Measurements from ENCODE around the gene LAMA3.

Gene LAMA3

GRCh38 chr18:23689031-23689615 is at the start of gene LAMA3:
Gene LAMA3 (plus strand): TSS chr18:23689453. CDS start chr18:23689684, 231 bp downstream.
- Histone ChIP-seq H3K36me3 (ENCODE audit: control insufficient read depth, insufficient read depth, low read length) (no peaks in the 10 kb centered on the region), H3K4me3 (ENCODE audit: low read depth, low read length) (peak within 1 kb of the TSS; percentile 65), H3K27ac (ENCODE audit: low read depth, low read length) (no peak within 1 kb of the TSS), H3K9me3 (ENCODE audit: control insufficient read depth, insufficient read depth, low read length) (no peaks in the 10 kb centered on the region), H3K4me1 (ENCODE audit: control insufficient read depth, insufficient read depth, low read length) (peaks cover 9% of the 10 kb centered on the region), H3K27me3 (ENCODE audit: control insufficient read depth, insufficient read depth, low read length) (peaks cover 34% of the 10 kb centered on the region), H3K9ac (ENCODE audit: low read depth, low read length) (no peak within 1 kb of the TSS)

GRCh38 chr18:23640052-23640451 is 49.2 kb upstream of the LAMA3 start:
- H3K4me3 ChIP-seq (ENCODE audit: low read depth, low read length), result no peak overlapping the region
- H3K27me3 ChIP-seq (ENCODE audit: control insufficient read depth, insufficient read depth, low read length), result no peaks in the 10 kb centered on the region
- H3K36me3 ChIP-seq (ENCODE audit: control insufficient read depth, insufficient read depth, low read length), result no peaks in the 10 kb centered on the region
- no peaks in the 10 kb centered on the region for H3K4me1 ChIP-seq (ENCODE audit: control insufficient read depth, insufficient read depth, low read length)
- H3K27ac ChIP-seq (ENCODE audit: low read depth, low read length), result no peak overlapping the region
- no peaks in the 10 kb centered on the region for H3K9me3 ChIP-seq (ENCODE audit: control insufficient read depth, insufficient read depth, low read length)
- H3K9ac ChIP-seq (ENCODE audit: low read depth, low read length), result no peak overlapping the region

- H3K27me3 ChIP-seq (ENCODE audit: control insufficient read depth, insufficient read depth, low read length), result no peaks in the 10 kb centered on the region
- no peak overlapping the region for H3K9ac ChIP-seq (ENCODE audit: low read depth, low read length)
- no peaks in the 10 kb centered on the region for H3K4me1 ChIP-seq (ENCODE audit: control insufficient read depth, insufficient read depth, low read length)
- H3K27ac ChIP-seq (ENCODE audit: low read depth, low read length), result no peak overlapping the region
- no peak overlapping the region for H3K4me3 ChIP-seq (ENCODE audit: low read depth, low read length)
- H3K36me3 ChIP-seq (ENCODE audit: control insufficient read depth, insufficient read depth, low read length), result no peaks in the 10 kb centered on the region
- no peaks in the 10 kb centered on the region for H3K9me3 ChIP-seq (ENCODE audit: control insufficient read depth, insufficient read depth, low read length)
Observed at GRCh38 chr18:23641143-23641720, 48.0 kb upstream of the LAMA3 start.

GRCh38 chr18:23641937-23642666 is 47.2 kb upstream of the LAMA3 start:
- H3K36me3 ChIP-seq (ENCODE audit: control insufficient read depth, insufficient read depth, low read length), result no peaks in the 10 kb centered on the region
- H3K4me3 ChIP-seq (ENCODE audit: low read depth, low read length), result no peak overlapping the region
- no peaks in the 10 kb centered on the region for H3K9me3 ChIP-seq (ENCODE audit: control insufficient read depth, insufficient read depth, low read length)
- no peaks in the 10 kb centered on the region for H3K27me3 ChIP-seq (ENCODE audit: control insufficient read depth, insufficient read depth, low read length)
- H3K9ac ChIP-seq (ENCODE audit: low read depth, low read length), result no peak overlapping the region
- H3K4me1 ChIP-seq (ENCODE audit: control insufficient read depth, insufficient read depth, low read length), result no peaks in the 10 kb centered on the region
- no peak overlapping the region for H3K27ac ChIP-seq (ENCODE audit: low read depth, low read length)

GRCh38 chr18:23643815-23644490 is 45.3 kb upstream of the LAMA3 start:
- no peaks in the 10 kb centered on the region for H3K9me3 ChIP-seq (ENCODE audit: control insufficient read depth, insufficient read depth, low read length)
- peaks cover 3% of the 10 kb centered on the region; the same call in 1 of the 2 replicates for H3K4me1 ChIP-seq (ENCODE audit: control insufficient read depth, insufficient read depth, low read length)
- no peak overlapping the region for H3K9ac ChIP-seq (ENCODE audit: low read depth, low read length)
- H3K4me3 ChIP-seq (ENCODE audit: low read depth, low read length), result no peak overlapping the region
- H3K27ac ChIP-seq (ENCODE audit: low read depth, low read length), result no peak overlapping the region
- no peaks in the 10 kb centered on the region for H3K36me3 ChIP-seq (ENCODE audit: control insufficient read depth, insufficient read depth, low read length)
- no peaks in the 10 kb centered on the region for H3K27me3 ChIP-seq (ENCODE audit: control insufficient read depth, insufficient read depth, low read length)

- Histone ChIP-seq H3K4me3 (ENCODE audit: low read depth, low read length) (no peak overlapping the region), H3K9ac (ENCODE audit: low read depth, low read length) (no peak overlapping the region), H3K9me3 (ENCODE audit: control insufficient read depth, insufficient read depth, low read length) (no peaks in the 10 kb centered on the region), H3K4me1 (ENCODE audit: control insufficient read depth, insufficient read depth, low read length) (peaks cover 3% of the 10 kb centered on the region; the same call in 1 of the 2 replicates), H3K27me3 (ENCODE audit: control insufficient read depth, insufficient read depth, low read length) (no peaks in the 10 kb centered on the region), H3K27ac (ENCODE audit: low read depth, low read length) (no peak overlapping the region), H3K36me3 (ENCODE audit: control insufficient read depth, insufficient read depth, low read length) (no peaks in the 10 kb centered on the region)
Observed at GRCh38 chr18:23645568-23646175, 43.6 kb upstream of the LAMA3 start.

- Histone ChIP-seq H3K9ac (ENCODE audit: low read depth, low read length) (no peak overlapping the region), H3K4me1 (ENCODE audit: control insufficient read depth, insufficient read depth, low read length) (peaks cover 3% of the 10 kb centered on the region; the same call in 1 of the 2 replicates)
Observed at GRCh38 chr18:23646282-23646681, 43.0 kb upstream of the LAMA3 start.

GRCh38 chr18:23648456-23648855 is 40.8 kb upstream of the LAMA3 start:
- Histone ChIP-seq H3K9ac (ENCODE audit: low read depth, low read length) (no peak overlapping the region), H3K36me3 (ENCODE audit: control insufficient read depth, insufficient read depth, low read length) (no peaks in the 10 kb centered on the region), H3K4me1 (ENCODE audit: control insufficient read depth, insufficient read depth, low read length) (peaks cover 8% of the 10 kb centered on the region), H3K27ac (ENCODE audit: low read depth, low read length) (no peak overlapping the region), H3K27me3 (ENCODE audit: control insufficient read depth, insufficient read depth, low read length) (no peaks in the 10 kb centered on the region), H3K9me3 (ENCODE audit: control insufficient read depth, insufficient read depth, low read length) (no peaks in the 10 kb centered on the region), H3K4me3 (ENCODE audit: low read depth, low read length) (no peak overlapping the region)

More at GRCh38 chr18:23646282-23646681, 43.0 kb upstream of the LAMA3 start:
- Histone ChIP-seq H3K9me3 (ENCODE audit: control insufficient read depth, insufficient read depth, low read length) (no peaks in the 10 kb centered on the region), H3K27ac (ENCODE audit: low read depth, low read length) (no peak overlapping the region), H3K4me3 (ENCODE audit: low read depth, low read length) (no peak overlapping the region), H3K36me3 (ENCODE audit: control insufficient read depth, insufficient read depth, low read length) (no peaks in the 10 kb centered on the region), H3K27me3 (ENCODE audit: control insufficient read depth, insufficient read depth, low read length) (no peaks in the 10 kb centered on the region)

- Histone ChIP-seq H3K9ac (ENCODE audit: low read depth, low read length) (no peak overlapping the region), H3K9me3 (ENCODE audit: control insufficient read depth, insufficient read depth, low read length) (no peaks in the 10 kb centered on the region), H3K27me3 (ENCODE audit: control insufficient read depth, insufficient read depth, low read length) (no peaks in the 10 kb centered on the region), H3K4me1 (ENCODE audit: control insufficient read depth, insufficient read depth, low read length) (peaks cover 8% of the 10 kb centered on the region), H3K36me3 (ENCODE audit: control insufficient read depth, insufficient read depth, low read length) (no peaks in the 10 kb centered on the region), H3K4me3 (ENCODE audit: low read depth, low read length) (no peak overlapping the region), H3K27ac (ENCODE audit: low read depth, low read length) (no peak overlapping the region)
Observed at GRCh38 chr18:23648940-23649607, 40.2 kb upstream of the LAMA3 start.

Measured in HUES48 (cell line).